CD4-positive, alpha-beta T cell (primary cell): ENCODE measurements around the gene GNB2. TPM values are rescaled to one million over a fixed set of nuclear protein-coding genes. Genes with fewer than 3 reads are reported as not detected.

Source experiments
- ATAC-seq: fragments of 200-7000 bp; cut with Tn5 transposase; one replicate; pipeline ENCODE4 v1.10.0; 2022; ENCODE audit warnings: mild to moderate bottlenecking; ENCODE audit not compliant: poor library complexity
- CTCF ChIA-PET: fragments of 350-600 bp; sonication (Branson Sonifier 250); formaldehyde crosslinking; loops from one replicate; lab custom pipeline; 2021; ENCODE audit warnings: antibody characterized with exemption, inconsistent platforms; lab: Charles Lee
- POLR2A ChIA-PET: fragments of 350-600 bp; sonication (Branson Sonifier 250); formaldehyde crosslinking; loops from one replicate; lab custom pipeline; 2021; ENCODE audit warnings: antibody characterized with exemption, inconsistent platforms; lab: Charles Lee
- DNase-seq, 14 experiments: peaks; one replicate each; pipeline ENCODE4 v3.0.0-alpha.2; 2013 to 2020; ENCODE audit warnings: mixed read lengths in 2 of 14
- H3K27ac ChIP-seq, 2 donors: one replicate each; pipeline versions ENCODE4 v1.5.1 to v1.7.0; 2013; ENCODE audit warnings: low read length in 2 of 2, low read depth in 1 of 2, mild to moderate bottlenecking in 1 of 2
- H3K27me3 ChIP-seq, 2 experiments: 1 replicate in 1 of 2; 2 replicates in 1 of 2; pipeline versions ENCODE4 v1.6.1 to v1.7.0; 2013; ENCODE audit warnings: low read length in 2 of 2, control low read depth in 1 of 2, mild to moderate bottlenecking in 1 of 2, moderate library complexity in 1 of 2; ENCODE audit not compliant: insufficient read depth in 2 of 2, control insufficient read depth in 1 of 2
- H3K36me3 ChIP-seq: one replicate; pipeline ENCODE4 v1.6.1; 2013; ENCODE audit warnings: low read length, control low read depth; ENCODE audit not compliant: insufficient read depth
- H3K4me1 ChIP-seq: one replicate; pipeline ENCODE4 v1.6.1; 2013; ENCODE audit warnings: low read length, control low read depth; ENCODE audit not compliant: insufficient read depth
- H3K4me3 ChIP-seq: one replicate; pipeline ENCODE4 v1.5.1; 2013; ENCODE audit warnings: mild to moderate bottlenecking, low read length, moderate library complexity
- H3K9me3 ChIP-seq, 2 experiments: 1 replicate in 1 of 2; 2 replicates in 1 of 2; pipeline versions ENCODE4 v1.6.1 to v1.7.0; 2013; ENCODE audit warnings: low read length in 2 of 2, mild to moderate bottlenecking in 2 of 2, control low read depth in 1 of 2, moderate library complexity in 1 of 2; ENCODE audit not compliant: control insufficient read depth in 1 of 2, insufficient read depth in 1 of 2
- H3K27ac Mint-ChIP-seq: one replicate; pipeline ENCODE4 v1.8.0; 2020; ENCODE audit warnings: mixed read lengths
- H3K27me3 Mint-ChIP-seq: one replicate; pipeline ENCODE4 v1.8.0; 2021; ENCODE audit warnings: mixed read lengths
- H3K36me3 Mint-ChIP-seq: one replicate; pipeline ENCODE4 v1.8.0; 2021; ENCODE audit warnings: low read depth, mixed read lengths
- H3K4me1 Mint-ChIP-seq: one replicate; pipeline ENCODE4 v1.8.0; 2021; ENCODE audit warnings: low read depth, mixed read lengths
- H3K4me3 Mint-ChIP-seq: one replicate; pipeline ENCODE4 v1.8.0; 2020; ENCODE audit warnings: mild to moderate bottlenecking, mixed read lengths
- H3K9me3 Mint-ChIP-seq: one replicate; pipeline ENCODE4 v1.8.0; 2020; ENCODE audit warnings: mixed read lengths
- CTCF ChIP-seq: fragments of 200-600 bp; IDR thresholded peaks from one replicate; pipeline ENCODE4 v1.8.0; 2022; ENCODE audit warnings: antibody characterized with exemption, mild to moderate bottlenecking
- intact Hi-C, 2 experiments: fragments of 100-400 bp; cut with DNase I in 1 of 2; cut with micrococcal nuclease in 1 of 2; formaldehyde crosslinking; loops; one replicate each; pipeline versions ENCODE4 v1.15.1 to v1.9.0; 2023 to 2025; cut with DNase I, micrococcal nuclease
- total RNA-seq, 174 experiments: library from RNA in 2 of 174; stranded (reverse) in 2 of 174; gene quantifications; one replicate each; pipeline ENCODE4 v1.2.3 and lab custom pipeline; 2021 to 2026

Gene GNB2
- total RNA-seq, 2 experiments from 2014 or later, result 87.8 to 91.9 TPM

- ATAC-seq (no peak), DNase-seq (no peak)
- intact Hi-C loops, result no loop called here
- H3K36me3 ChIP-seq, result peaks cover 66% of the 10 kb centered on the region
- H3K4me3 ChIP-seq, result no peak overlapping the region
- H3K4me1 ChIP-seq, result peaks cover 50% of the 10 kb centered on the region
- no peaks in the 10 kb centered on the region for H3K27me3 ChIP-seq
- Mint-ChIP-seq H3K36me3 (peaks cover 54% of the 10 kb centered on the region), H3K4me1 (peaks cover 29% of the 10 kb centered on the region), H3K27ac (no peak overlapping the region), H3K4me3 (no peak overlapping the region), H3K9me3 (no peaks in the 10 kb centered on the region), H3K27me3 (no peaks in the 10 kb centered on the region)
- no peaks in the 10 kb centered on the region for H3K9me3 ChIP-seq
- no peak for TF ChIP-seq CTCF
- POLR2A ChIA-PET, result interaction anchor here (0.9 to 1.9 kb wide), 5 partner anchors 8 to 102 kb away, joined by 3 to 5 read pairs (median 4); partner anchors contain the start of genes FBXO24 and MOSPD3
- H3K27ac ChIP-seq, result no peak overlapping the region
- CTCF ChIA-PET, result interaction anchor here (0.7 kb wide), 1 partner anchor 80 kb away, joined by 3 read pairs; no protein-coding TSS in a partner anchor
Measured at GRCh38 chr7:100688326-100688860, 14.9 kb downstream of the GNB2 start.

- Histone ChIP-seq H3K9me3 (no peaks in the 10 kb centered on the region), H3K27ac (no peak overlapping the region), H3K27me3 (no peaks in the 10 kb centered on the region), H3K36me3 (peaks cover 57% of the 10 kb centered on the region), H3K4me3 (no peak overlapping the region), H3K4me1 (peaks cover 52% of the 10 kb centered on the region)
- TF ChIP-seq CTCF, result no peak
- no peak for ATAC-seq
- Mint-ChIP-seq H3K4me3 (peak overlapping the region; percentile 11), H3K36me3 (peaks cover 50% of the 10 kb centered on the region), H3K27ac (peak overlapping the region; percentile 20), H3K4me1 (peaks cover 29% of the 10 kb centered on the region), H3K9me3 (no peaks in the 10 kb centered on the region), H3K27me3 (no peaks in the 10 kb centered on the region)
- ChIA-PET CTCF (no interaction called here), POLR2A (interaction anchor here (0.5 to 5.0 kb wide), 9 partner anchors 9 to 103 kb away, joined by 3 to 26 read pairs (median 3); partner anchors contain the start of genes FBXO24 and MOSPD3)
- intact Hi-C loops, result loop anchor here (2.0 to 5.0 kb wide), 4 partner anchors 13 to 207 kb away; partner anchors contain the start of genes MOSPD3 (in 1 of the 2) and NYAP1 (in 1 of the 2)
- DNase-seq, result peak in 1 of 14 experiments; percentile 21
Measured at GRCh38 chr7:100689230-100690135, 15.9 kb downstream of the GNB2 start.
